Anterior cingulate cortex (tissue), 58 donors: ENCODE measurements around the gene NTHL1.

ENCODE experiments used
- DNase-seq, 58 donors: peaks; one replicate each; lab custom pipeline; 2025; lab: John Stamatoyannopoulos, UW

Gene NTHL1

GRCh38 chr16:2084895-2085625, 37.4 kb upstream of the NTHL1 start:
- DNase-seq, result no peak

GRCh38 chr16:2083876-2084780, 36.5 kb upstream of the NTHL1 start:
- DNase-seq, result no peak

- DNase-seq, result no peak
Observed at GRCh38 chr16:2083409-2083808, 35.8 kb upstream of the NTHL1 start.

- no peak for DNase-seq
Observed at GRCh38 chr16:2082983-2083364, 35.3 kb upstream of the NTHL1 start.

- no peak for DNase-seq
Observed at GRCh38 chr16:2082171-2082982, 34.7 kb upstream of the NTHL1 start.

GRCh38 chr16:2081201-2082084, 33.8 kb upstream of the NTHL1 start:
- DNase-seq, result no peak

- DNase-seq, result no peak
Observed at GRCh38 chr16:2079991-2080390, 32.4 kb upstream of the NTHL1 start.

- DNase-seq, result no peak
Observed at GRCh38 chr16:2079311-2079800, 31.7 kb upstream of the NTHL1 start.

- DNase-seq, result no peak
Observed at GRCh38 chr16:2078691-2079090, 31.1 kb upstream of the NTHL1 start.

GRCh38 chr16:2078096-2078495, 30.5 kb upstream of the NTHL1 start:
- DNase-seq, result no peak

- DNase-seq, result no peak
Observed at GRCh38 chr16:2077696-2078095, 30.1 kb upstream of the NTHL1 start.

- no peak for DNase-seq
Observed at GRCh38 chr16:2077016-2077415, 29.4 kb upstream of the NTHL1 start.

GRCh38 chr16:2076072-2076865, 28.6 kb upstream of the NTHL1 start:
- no peak for DNase-seq

GRCh38 chr16:2075631-2076030, 28.0 kb upstream of the NTHL1 start:
- no peak for DNase-seq

GRCh38 chr16:2074071-2074470, 26.4 kb upstream of the NTHL1 start:
- DNase-seq, result no peak

- DNase-seq, result no peak
Observed at GRCh38 chr16:2072926-2073325, 25.3 kb upstream of the NTHL1 start.

- DNase-seq, result no peak
Observed at GRCh38 chr16:2071454-2072202, 24.0 kb upstream of the NTHL1 start.
